Peyer's patch (tissue), 4 donors: ENCODE measurements around the gene KIRREL3.

Experiments used
- CTCF ChIP-seq, 6 experiments: fragments of 450-650 bp in 4 of 6; fragments of 200-600 bp in 2 of 6; sonication (generic) in 1 of 6; IDR thresholded peaks; one replicate each; pipeline ENCODE4 v1.5.1; 2017 to 2019; ENCODE audit warnings: antibody characterized with exemption in 6 of 6, mild to moderate bottlenecking in 3 of 6, moderate library complexity in 1 of 6
- POLR2A ChIP-seq, 2 donors: fragments of 450-650 bp; IDR thresholded peaks; one replicate each; pipeline ENCODE4 v1.5.1; 2017; ENCODE audit warnings: antibody characterized with exemption in 2 of 2, mild to moderate bottlenecking in 2 of 2, moderate library complexity in 2 of 2

- TF ChIP-seq CTCF (IDR thresholded peaks at IDR 0.05) (no peak), POLR2A (IDR thresholded peaks at IDR 0.05) (no peak)
Measured at GRCh38 chr11:126992804-126993111, 7.8 kb downstream of the KIRREL3 start.
